Measurements from ENCODE around the gene SWT1.

GRCh38 chr1:185193756-185194155, 36.8 kb downstream of the SWT1 start:
- TF ChIP-seq CTCF (IDR thresholded peaks at IDR 0.05) (no peak), POLR2A (IDR thresholded peaks at IDR 0.05) (no peak), POLR2AphosphoS5 (IDR thresholded peaks at IDR 0.05) (no peak), EP300 (IDR thresholded peaks at IDR 0.05) (no peak)

All from gastroesophageal sphincter (tissue), 3 donors.